GM18870 (cell line): ENCODE data around the gene RADIL.

Source experiments
- ATAC-seq: cut with Tn5 transposase; IDR thresholded peaks from one replicate; pipeline ENCODE4 v1.9.1; 2021; ENCODE audit warnings: moderate library complexity; ENCODE audit not compliant: unreplicated experiment

RADIL gene

DNA sequence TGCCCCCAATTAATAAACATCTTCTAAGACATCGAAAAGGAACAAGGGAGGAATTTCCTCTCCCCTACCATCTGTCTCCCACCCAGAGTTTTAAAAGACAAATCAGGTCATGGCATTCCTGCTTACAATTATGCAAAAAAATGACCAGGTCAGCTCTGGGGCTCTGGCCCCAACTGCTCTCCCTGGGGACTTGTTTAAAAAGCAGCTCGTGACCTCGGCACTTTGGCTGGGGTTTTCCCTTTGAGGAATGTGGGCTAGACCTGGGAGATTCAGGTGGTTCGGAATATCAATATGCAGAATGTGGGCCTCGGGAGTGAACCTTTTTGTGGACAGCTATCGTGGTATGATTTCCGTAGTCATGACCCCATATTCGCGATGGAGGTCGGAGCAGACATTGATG, 648 bp upstream of the RADIL start:
- ATAC-seq: no peak

GRCh38 chr7:4883033-4883371, 514 bp downstream of the RADIL start:
- ATAC-seq: no peak

GRCh38 chr7:4882169-4883032, 1.1 kb downstream of the RADIL start:
- ATAC-seq: no peak

DNA sequence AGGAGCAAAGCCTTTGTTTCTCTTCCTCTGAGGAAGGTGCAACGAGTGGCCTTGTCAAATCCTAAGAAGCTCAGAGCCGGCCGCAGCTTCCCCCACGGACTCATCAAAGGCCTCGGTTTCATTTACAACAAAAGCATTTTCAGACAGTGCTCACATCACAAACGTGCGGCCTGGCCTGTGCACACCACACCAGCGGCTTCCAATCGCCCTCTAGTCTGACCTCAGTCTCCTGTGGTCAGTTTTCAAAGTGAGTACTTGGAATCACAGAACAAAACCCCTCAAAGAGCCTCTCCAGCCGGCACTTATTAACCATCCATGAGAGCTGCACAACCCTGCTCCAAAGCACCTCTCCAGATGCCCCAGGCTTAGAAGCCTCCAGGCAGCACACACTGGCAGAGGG, 3.3 kb downstream of the RADIL start:
- no peak for ATAC-seq

DNA sequence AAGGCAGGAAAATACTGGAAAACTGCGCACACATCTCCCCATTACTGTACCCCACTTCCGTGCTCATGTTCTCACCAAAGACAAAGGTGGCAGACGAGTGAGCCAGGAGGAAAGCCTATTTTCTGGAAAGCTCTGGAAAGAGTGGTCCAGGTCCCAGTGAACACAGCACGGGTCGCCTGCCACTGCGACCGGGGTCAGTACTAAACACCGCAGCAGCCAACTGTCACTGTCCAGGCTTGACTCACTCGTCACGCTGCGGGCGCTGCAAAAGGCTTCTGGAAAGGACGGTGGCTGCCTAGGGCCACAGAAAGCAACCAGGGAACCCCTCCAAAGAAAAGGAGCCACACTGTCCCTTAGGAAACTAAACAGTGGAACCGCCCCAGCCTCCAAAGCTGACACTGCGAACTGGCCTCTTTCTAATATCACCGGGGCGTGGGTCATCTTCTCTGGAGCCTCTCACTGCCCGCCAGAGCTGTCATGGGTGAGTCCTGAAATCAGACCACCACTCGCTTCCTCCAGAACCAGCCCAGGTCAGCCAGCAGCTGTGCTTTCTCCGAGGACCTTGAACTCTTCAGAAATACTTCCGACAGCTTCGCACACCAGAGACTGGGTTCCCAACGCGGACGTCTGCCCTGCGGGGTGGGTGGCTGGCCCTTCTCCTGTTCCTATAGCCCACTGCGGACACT, 4.0 kb downstream of the RADIL start:
- no peak for ATAC-seq

- no peak for ATAC-seq
Measured at GRCh38 chr7:4878336-4879335, 4.9 kb downstream of the RADIL start.

GRCh38 chr7:4876586-4876985, 6.9 kb downstream of the RADIL start:
- no peak for ATAC-seq

- ATAC-seq: no peak
Measured at GRCh38 chr7:4875391-4875790, 8.1 kb downstream of the RADIL start.

- ATAC-seq: no peak
Measured at GRCh38 chr7:4873071-4873944, 10.2 kb downstream of the RADIL start.

DNA sequence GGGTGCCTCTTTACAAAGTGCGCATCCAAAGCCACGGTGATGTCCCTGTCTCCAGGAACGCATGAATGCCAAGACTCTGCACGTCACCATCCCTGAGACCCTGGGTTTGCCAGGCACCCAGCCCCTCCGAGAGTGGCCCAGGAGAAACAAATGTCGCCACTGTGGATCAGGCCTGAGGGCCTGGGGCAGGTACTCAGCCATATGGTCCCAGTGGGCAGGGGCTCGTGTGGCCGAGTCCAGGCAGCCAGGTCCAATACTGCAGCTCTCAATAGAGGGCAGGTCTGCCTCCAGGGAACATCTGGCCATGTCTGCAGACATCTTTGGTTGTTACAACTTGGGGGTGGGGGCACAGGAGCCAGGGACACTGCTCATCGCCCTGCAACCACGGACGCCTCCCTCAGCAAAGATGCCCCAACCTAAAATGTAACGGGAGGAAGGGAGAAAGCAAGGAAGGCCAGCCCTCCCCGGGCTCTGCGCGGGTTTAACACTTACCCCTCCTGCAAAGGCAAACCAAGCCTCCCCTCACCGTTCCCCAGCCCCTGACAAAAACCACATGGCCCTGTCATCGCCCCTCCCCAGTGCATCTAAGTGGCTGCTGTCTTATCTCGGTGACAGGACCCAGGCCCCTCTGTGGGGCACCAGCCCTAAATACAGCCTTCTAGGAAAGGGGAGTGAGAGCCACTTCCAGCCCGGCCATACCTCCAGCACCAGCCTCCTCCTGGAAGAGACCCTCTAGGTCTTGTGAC, 11.4 kb downstream of the RADIL start:
- no peak for ATAC-seq

- no peak for ATAC-seq
Measured at GRCh38 chr7:4871056-4871680, 12.3 kb downstream of the RADIL start.

GRCh38 chr7:4868493-4868892, 15.0 kb downstream of the RADIL start:
- no peak for ATAC-seq

- ATAC-seq: no peak
Measured at GRCh38 chr7:4866528-4867496, 16.7 kb downstream of the RADIL start.

GRCh38 chr7:4862156-4862555, 21.4 kb downstream of the RADIL start:
- no peak for ATAC-seq

- ATAC-seq: no peak
Measured at GRCh38 chr7:4861673-4862072, 21.8 kb downstream of the RADIL start, which contains the start of gene PAPOLB. Gene PAPOLB (minus strand): TSS chr7:4862030. CDS start chr7:4861810, 220 bp downstream.

DNA sequence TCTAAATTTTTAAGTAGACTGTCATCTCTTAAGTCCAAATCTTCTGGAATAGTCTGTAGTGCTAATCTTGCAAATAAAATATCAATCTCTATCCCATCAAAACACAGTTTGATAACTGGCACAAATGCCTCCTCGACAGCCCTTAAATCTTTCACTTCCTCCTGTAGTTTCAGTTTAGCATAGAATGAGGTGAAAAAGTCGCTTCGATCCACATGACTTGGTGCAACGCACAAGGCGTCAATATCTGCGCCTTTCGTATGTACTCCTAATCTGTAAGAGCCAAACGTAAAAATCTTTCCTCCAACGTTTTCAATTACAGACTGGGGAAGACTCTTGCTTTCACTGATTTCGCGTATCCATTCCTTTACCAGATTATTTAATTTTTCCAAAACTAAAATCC, 22.3 kb downstream of the RADIL start:
- ATAC-seq: no peak

DNA sequence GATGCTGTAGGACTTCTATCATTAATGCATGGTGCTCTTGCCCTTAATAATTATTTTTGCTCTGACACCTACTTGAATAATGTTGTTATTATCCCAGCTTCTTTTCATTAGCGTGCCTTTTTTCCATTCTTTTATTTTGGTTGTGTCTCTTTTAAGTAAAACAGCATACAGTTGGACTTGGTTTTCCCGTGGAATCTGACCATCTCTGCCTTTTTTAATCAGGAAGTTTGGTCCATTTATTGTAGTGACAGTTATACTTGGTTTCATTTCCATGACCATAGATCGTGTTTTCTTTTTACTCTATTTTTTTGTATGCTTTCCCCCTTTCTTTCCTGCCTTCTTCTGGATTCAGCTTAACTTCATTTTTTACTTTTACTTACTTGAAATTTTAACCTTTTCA, 26.3 kb downstream of the RADIL start:
- no peak for ATAC-seq
